Transverse colon (tissue), 4 donors: ENCODE data around the gene IFIT3.

ENCODE experiments used
- EP300 ChIP-seq: sonication (generic); formaldehyde crosslinking; IDR thresholded peaks from one replicate; pipeline ENCODE4 v1.6.1; 2017; ENCODE audit warnings: antibody characterized with exemption, low read depth
- POLR2A ChIP-seq: fragments of 450-650 bp; IDR thresholded peaks from one replicate; pipeline ENCODE4 v1.6.1; 2016; ENCODE audit warnings: antibody characterized with exemption, mild to moderate bottlenecking, moderate library complexity
- POLR2AphosphoS5 ChIP-seq, 3 donors: sonication (generic); formaldehyde crosslinking; IDR thresholded peaks; one replicate each; pipeline ENCODE4 v1.6.1; 2016; ENCODE audit warnings: antibody characterized with exemption in 3 of 3
- TF ChIP-seq, protein P1 (sequence below), 5 experiments: fragments of 200-600 bp in 3 of 5; fragments of 450-650 bp in 2 of 5; sonication (generic) in 3 of 5; IDR thresholded peaks; 1 replicate in 2 of 5; 2 replicates in 3 of 5; pipeline ENCODE4 v1.5.1; 2016 to 2017; ENCODE audit warnings: antibody characterized with exemption in 5 of 5, inconsistent platforms in 3 of 5, mild to moderate bottlenecking in 2 of 5, moderate library complexity in 1 of 5

DNA sequence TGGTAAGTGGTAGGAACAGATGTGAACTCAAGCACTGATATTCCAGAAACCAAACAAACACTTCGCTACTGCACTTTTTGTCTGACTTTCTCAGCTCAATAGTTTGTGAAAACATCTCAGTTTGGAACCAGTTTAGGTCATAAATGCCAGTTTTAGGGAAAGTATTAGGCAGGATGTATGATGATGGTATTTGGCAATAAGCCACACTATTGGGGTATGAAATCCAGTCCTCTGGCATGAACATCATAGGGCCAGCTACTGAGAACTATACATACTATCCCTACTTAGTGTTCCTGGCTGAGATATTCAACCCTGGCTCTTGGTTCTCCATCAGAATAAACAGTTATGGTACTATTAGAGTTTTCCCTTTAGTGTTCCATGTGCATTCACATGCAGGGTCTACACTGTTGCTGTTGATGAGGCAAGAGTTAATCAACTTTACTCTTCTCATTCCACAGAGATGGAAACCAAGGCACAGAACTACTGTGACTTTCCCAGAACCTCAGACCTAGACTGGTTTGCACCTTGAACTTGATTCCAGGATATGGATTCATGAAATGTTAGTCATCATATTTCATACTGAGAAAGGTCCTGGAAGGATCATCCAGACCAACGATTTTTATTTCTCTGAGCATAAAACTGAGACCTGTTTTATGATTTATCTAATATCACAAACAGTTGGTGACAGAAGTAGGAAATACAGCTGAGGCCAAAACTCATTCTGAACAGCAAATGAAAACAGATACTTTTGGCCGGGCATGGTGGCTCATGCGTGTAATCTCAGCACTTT lies 46.0 kb upstream of the IFIT3 start:
- TF ChIP-seq, protein P1, sequence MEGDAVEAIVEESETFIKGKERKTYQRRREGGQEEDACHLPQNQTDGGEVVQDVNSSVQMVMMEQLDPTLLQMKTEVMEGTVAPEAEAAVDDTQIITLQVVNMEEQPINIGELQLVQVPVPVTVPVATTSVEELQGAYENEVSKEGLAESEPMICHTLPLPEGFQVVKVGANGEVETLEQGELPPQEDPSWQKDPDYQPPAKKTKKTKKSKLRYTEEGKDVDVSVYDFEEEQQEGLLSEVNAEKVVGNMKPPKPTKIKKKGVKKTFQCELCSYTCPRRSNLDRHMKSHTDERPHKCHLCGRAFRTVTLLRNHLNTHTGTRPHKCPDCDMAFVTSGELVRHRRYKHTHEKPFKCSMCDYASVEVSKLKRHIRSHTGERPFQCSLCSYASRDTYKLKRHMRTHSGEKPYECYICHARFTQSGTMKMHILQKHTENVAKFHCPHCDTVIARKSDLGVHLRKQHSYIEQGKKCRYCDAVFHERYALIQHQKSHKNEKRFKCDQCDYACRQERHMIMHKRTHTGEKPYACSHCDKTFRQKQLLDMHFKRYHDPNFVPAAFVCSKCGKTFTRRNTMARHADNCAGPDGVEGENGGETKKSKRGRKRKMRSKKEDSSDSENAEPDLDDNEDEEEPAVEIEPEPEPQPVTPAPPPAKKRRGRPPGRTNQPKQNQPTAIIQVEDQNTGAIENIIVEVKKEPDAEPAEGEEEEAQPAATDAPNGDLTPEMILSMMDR (IDR thresholded peaks at IDR 0.05) = no peak
- TF ChIP-seq POLR2A (no peak), POLR2AphosphoS5 (IDR thresholded peaks at IDR 0.05) (no peak), EP300 (no peak)
